Measurements from ENCODE around the gene C5orf34. TPM values are rescaled to one million over a fixed set of nuclear protein-coding genes. Genes with fewer than 3 reads are reported as not detected.
"Not testable (repeated sequence)": the region's sequence is repeated elsewhere in the genome, so short reads cannot be mapped to it uniquely, and the experiment has no call there.

Gene C5orf34
- total RNA-seq, 1 donor from 2014 or later, result 6.3 TPM

DNA sequence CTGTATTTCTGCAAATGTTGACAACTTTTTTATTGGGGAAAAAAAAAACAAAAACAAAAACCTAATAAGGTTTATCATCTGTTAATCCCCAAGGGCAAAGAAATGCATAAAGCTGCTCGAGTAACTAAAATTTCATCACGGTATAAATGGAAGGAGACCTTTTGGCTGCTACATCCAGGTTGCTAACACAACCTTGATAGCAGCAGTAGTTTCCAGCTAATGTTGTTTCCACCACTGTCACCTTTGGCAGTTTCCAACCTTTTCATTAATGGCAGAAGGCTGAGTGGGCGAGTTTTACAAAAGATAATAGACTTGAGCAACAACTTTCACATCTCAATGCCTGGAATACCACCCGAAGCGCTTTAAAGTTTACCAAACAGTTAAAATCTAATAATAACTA is 33.4 kb upstream of the C5orf34 start:
- no peaks in the 10 kb centered on the region for H3K9me3 Mint-ChIP-seq
- intact Hi-C loops (cut with micrococcal nuclease), result no loop called here
- H3K36me3 Mint-ChIP-seq (ENCODE audit: low read depth), result peaks cover 59% of the 10 kb centered on the region
- no peaks in the 10 kb centered on the region for H3K27me3 Mint-ChIP-seq (ENCODE audit: low read depth)
- no peak overlapping the region for H3K4me3 Mint-ChIP-seq (ENCODE audit: low read depth)
- H3K27ac Mint-ChIP-seq, result no peak overlapping the region
- peaks cover 18% of the 10 kb centered on the region for H3K4me1 Mint-ChIP-seq (ENCODE audit: low read depth)
- DNase-seq (ENCODE audit: low spot score), result no peak

DNA sequence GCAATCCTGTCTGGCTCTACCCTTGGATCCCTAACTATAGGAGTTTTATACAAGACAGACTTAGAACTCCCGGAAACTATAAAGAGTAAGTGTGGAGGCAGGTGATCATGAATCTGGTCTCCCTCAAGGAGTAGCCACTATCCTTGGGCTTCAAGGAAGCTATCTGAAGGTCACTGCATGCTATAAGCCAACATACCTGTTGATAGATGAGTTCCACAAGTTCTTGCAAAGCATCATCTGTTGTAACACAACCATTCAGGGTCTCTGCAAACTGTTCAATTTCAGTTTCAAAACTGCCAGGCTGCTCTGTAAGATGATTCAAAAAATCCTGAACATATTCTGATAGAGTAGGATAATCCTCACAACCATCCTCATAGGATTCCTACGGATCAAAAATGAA is 32.6 kb upstream of the C5orf34 start:
- no peak overlapping the region for H3K4me3 Mint-ChIP-seq (ENCODE audit: low read depth)
- no peaks in the 10 kb centered on the region for H3K27me3 Mint-ChIP-seq (ENCODE audit: low read depth)
- intact Hi-C loops (cut with micrococcal nuclease), result no loop called here
- DNase-seq (ENCODE audit: low spot score), result no peak
- no peaks in the 10 kb centered on the region for H3K9me3 Mint-ChIP-seq
- peaks cover 63% of the 10 kb centered on the region for H3K36me3 Mint-ChIP-seq (ENCODE audit: low read depth)
- H3K4me1 Mint-ChIP-seq (ENCODE audit: low read depth), result peaks cover 18% of the 10 kb centered on the region
- H3K27ac Mint-ChIP-seq, result no peak overlapping the region

GRCh38 chr5:43543434-43543833 is 28.5 kb upstream of the C5orf34 start:
- DNase-seq (ENCODE audit: low spot score), result no peak
- intact Hi-C loops (cut with micrococcal nuclease), result no loop called here
- Mint-ChIP-seq H3K27me3 (ENCODE audit: low read depth) (no peaks in the 10 kb centered on the region), H3K36me3 (ENCODE audit: low read depth) (peaks cover 71% of the 10 kb centered on the region), H3K27ac (no peak overlapping the region), H3K9me3 (no peaks in the 10 kb centered on the region), H3K4me3 (ENCODE audit: low read depth) (no peak overlapping the region), H3K4me1 (ENCODE audit: low read depth) (peaks cover 22% of the 10 kb centered on the region)

- no peak for DNase-seq (ENCODE audit: low spot score)
- no peaks in the 10 kb centered on the region for H3K27me3 Mint-ChIP-seq (ENCODE audit: low read depth)
- H3K27ac Mint-ChIP-seq, result no peak overlapping the region
- H3K36me3 Mint-ChIP-seq (ENCODE audit: low read depth), result peaks cover 58% of the 10 kb centered on the region
- intact Hi-C loops (cut with micrococcal nuclease), result no loop called here
- H3K9me3 Mint-ChIP-seq, result no peaks in the 10 kb centered on the region
- H3K4me1 Mint-ChIP-seq (ENCODE audit: low read depth), result peaks cover 16% of the 10 kb centered on the region
- H3K4me3 Mint-ChIP-seq (ENCODE audit: low read depth), result no peak overlapping the region
Measured at GRCh38 chr5:43540746-43541145, 25.8 kb upstream of the C5orf34 start.

DNA sequence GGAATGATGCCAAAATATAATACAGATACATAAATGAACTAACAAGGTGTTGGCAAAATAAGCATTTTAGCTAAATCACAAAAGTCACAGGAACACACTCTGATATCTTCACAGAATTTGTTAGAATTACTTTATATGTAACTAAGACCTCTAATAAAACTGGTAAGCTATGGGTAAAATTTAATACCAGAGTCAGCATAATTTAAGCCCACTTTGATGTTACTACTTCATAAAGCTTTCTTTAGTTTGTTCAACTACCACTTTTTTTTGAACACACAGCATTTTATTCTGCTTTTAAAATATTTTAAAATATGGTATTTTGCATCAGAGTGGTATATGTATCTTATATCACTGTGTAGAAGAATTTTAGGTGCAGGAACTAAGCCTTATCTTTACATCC is 22.0 kb upstream of the C5orf34 start:
- no peaks in the 10 kb centered on the region for H3K27me3 Mint-ChIP-seq (ENCODE audit: low read depth)
- peaks cover 25% of the 10 kb centered on the region for H3K4me1 Mint-ChIP-seq (ENCODE audit: low read depth)
- DNase-seq (ENCODE audit: low spot score), result no peak
- no peak overlapping the region for H3K27ac Mint-ChIP-seq
- H3K9me3 Mint-ChIP-seq, result no peaks in the 10 kb centered on the region
- H3K4me3 Mint-ChIP-seq (ENCODE audit: low read depth), result no peak overlapping the region
- intact Hi-C loops (cut with micrococcal nuclease), result no loop called here
- peaks cover 73% of the 10 kb centered on the region for H3K36me3 Mint-ChIP-seq (ENCODE audit: low read depth)

GRCh38 chr5:43533646-43534045 is 18.7 kb upstream of the C5orf34 start:
- intact Hi-C loops (cut with micrococcal nuclease), result no loop called here
- Mint-ChIP-seq H3K9me3 (no peaks in the 10 kb centered on the region), H3K36me3 (ENCODE audit: low read depth) (peaks cover 76% of the 10 kb centered on the region), H3K4me3 (ENCODE audit: low read depth) (no peak overlapping the region), H3K4me1 (ENCODE audit: low read depth) (peaks cover 18% of the 10 kb centered on the region), H3K27me3 (ENCODE audit: low read depth) (no peaks in the 10 kb centered on the region), H3K27ac (peak overlapping the region; percentile 26)
- DNase-seq (ENCODE audit: low spot score), result no peak

DNA sequence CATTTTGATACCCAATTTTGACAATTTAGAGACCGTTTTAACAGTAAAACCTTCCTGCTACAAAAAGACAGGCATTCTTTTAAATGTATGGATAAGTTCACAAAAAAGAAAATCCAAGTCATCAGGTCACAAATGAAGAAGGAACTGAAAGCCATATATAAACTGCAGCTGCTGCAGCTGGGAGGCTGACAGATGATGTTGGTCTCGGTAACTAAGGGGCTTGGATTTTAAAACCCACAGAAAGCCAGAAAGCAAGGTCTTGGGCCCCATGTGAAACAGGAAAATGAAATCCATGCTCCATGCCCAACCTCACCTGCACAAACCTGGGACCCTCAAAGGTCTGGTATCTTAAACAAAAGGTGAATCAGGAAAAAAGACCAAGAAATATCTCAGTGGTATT is 15.7 kb upstream of the C5orf34 start:
- H3K4me1 Mint-ChIP-seq (ENCODE audit: low read depth), result peaks cover 18% of the 10 kb centered on the region
- H3K9me3 Mint-ChIP-seq, result no peaks in the 10 kb centered on the region
- intact Hi-C loops (cut with micrococcal nuclease), result no loop called here

GRCh38 chr5:43523662-43524072 is 8.7 kb upstream of the C5orf34 start:
- DNase-seq (ENCODE audit: low spot score), result no peak
- H3K4me1 Mint-ChIP-seq (ENCODE audit: low read depth), result peaks cover 4% of the 10 kb centered on the region
- H3K27ac Mint-ChIP-seq, result no peak overlapping the region
- no peaks in the 10 kb centered on the region for H3K27me3 Mint-ChIP-seq (ENCODE audit: low read depth)
- intact Hi-C loops (cut with micrococcal nuclease), result no loop called here
- H3K4me3 Mint-ChIP-seq (ENCODE audit: low read depth), result no peak overlapping the region
- H3K9me3 Mint-ChIP-seq, result no peaks in the 10 kb centered on the region
- H3K36me3 Mint-ChIP-seq (ENCODE audit: low read depth), result peaks cover 45% of the 10 kb centered on the region

More for the DNA sequence above, 15.7 kb upstream of the C5orf34 start:
- Mint-ChIP-seq H3K27me3 (ENCODE audit: low read depth) (no peaks in the 10 kb centered on the region), H3K36me3 (ENCODE audit: low read depth) (peaks cover 77% of the 10 kb centered on the region), H3K4me3 (ENCODE audit: low read depth) (no peak overlapping the region), H3K27ac (no peak overlapping the region)
- no peak for DNase-seq (ENCODE audit: low spot score)

DNA sequence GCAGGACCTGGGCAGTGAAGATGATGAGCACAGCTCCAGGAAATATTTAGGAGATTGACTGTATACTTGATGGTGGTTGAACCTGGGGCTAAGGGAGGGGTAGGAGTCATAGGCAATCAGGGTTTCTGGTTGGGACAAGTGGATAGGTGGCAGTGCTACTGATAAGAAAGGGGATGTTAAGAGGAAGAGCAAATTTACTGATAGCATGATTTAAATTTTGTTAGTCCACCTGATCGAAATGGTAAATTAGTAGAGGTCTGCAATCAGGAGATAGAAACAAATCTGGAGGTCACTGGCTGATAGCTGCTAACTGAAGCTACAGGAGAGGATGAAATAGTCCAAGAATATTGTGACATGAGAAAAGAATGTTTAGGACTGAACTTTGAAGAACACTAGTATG is 5.7 kb upstream of the C5orf34 start:
- Mint-ChIP-seq H3K4me1 (ENCODE audit: low read depth) (peaks cover 10% of the 10 kb centered on the region), H3K27me3 (ENCODE audit: low read depth) (no peaks in the 10 kb centered on the region), H3K4me3 (ENCODE audit: low read depth) (no peak overlapping the region), H3K27ac (no peak overlapping the region), H3K36me3 (ENCODE audit: low read depth) (peaks cover 28% of the 10 kb centered on the region), H3K9me3 (no peaks in the 10 kb centered on the region)
- intact Hi-C loops (cut with micrococcal nuclease), result no loop called here
- no peak for DNase-seq (ENCODE audit: low spot score)

DNA sequence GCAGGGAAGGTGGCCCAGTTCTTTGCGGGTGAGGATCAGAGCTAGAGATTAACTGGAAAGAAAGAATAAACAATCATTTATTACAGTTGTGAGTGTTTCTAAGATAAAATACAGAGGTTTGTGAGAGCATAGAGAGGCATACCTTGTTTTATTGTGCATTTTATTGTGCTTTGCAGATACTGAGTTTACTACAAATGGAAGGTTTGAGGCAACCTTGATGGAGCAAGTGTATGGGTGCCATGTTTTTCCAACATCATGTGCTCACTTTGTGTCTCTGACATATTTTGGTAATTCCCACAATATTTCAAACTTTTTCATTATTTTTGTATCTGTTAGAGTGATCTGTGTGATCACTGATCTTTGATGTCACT is 715 bp upstream of the C5orf34 start:
- H3K27ac Mint-ChIP-seq, result peak overlapping the region; percentile 96
- H3K4me3 Mint-ChIP-seq (ENCODE audit: low read depth), result peak overlapping the region; percentile 92
- H3K36me3 Mint-ChIP-seq (ENCODE audit: low read depth), result peaks cover 13% of the 10 kb centered on the region
- DNase-seq (ENCODE audit: low spot score), result no peak
- intact Hi-C loops (cut with micrococcal nuclease), result loop anchor here (1.0 to 2.0 kb wide), 4 partner anchors 31 to 394 kb away; partner anchors contain the start of gene HMGCS1
- no peaks in the 10 kb centered on the region for H3K9me3 Mint-ChIP-seq
- peaks cover 32% of the 10 kb centered on the region for H3K4me1 Mint-ChIP-seq (ENCODE audit: low read depth)
- H3K27me3 Mint-ChIP-seq (ENCODE audit: low read depth), result no peaks in the 10 kb centered on the region

GRCh38 chr5:43514471-43514815 is 505 bp downstream of the C5orf34 start:
- peaks cover 13% of the 10 kb centered on the region for H3K36me3 Mint-ChIP-seq (ENCODE audit: low read depth)
- intact Hi-C loops (cut with micrococcal nuclease), result loop anchor here (2.0 kb wide), 1 partner anchor 202 kb away; the partner anchor contains the start of gene HMGCS1
- no peaks in the 10 kb centered on the region for H3K9me3 Mint-ChIP-seq
- H3K4me3 Mint-ChIP-seq (ENCODE audit: low read depth), result peak overlapping the region; percentile 92
- H3K27ac Mint-ChIP-seq, result peak overlapping the region; percentile 96
- DNase-seq (ENCODE audit: low spot score), result no peak
- H3K27me3 Mint-ChIP-seq (ENCODE audit: low read depth), result no peaks in the 10 kb centered on the region
- H3K4me1 Mint-ChIP-seq (ENCODE audit: low read depth), result peaks cover 34% of the 10 kb centered on the region

- intact Hi-C loops (cut with micrococcal nuclease), result loop anchor here (2.0 kb wide), 1 partner anchor 201 kb away; the partner anchor contains the start of gene HMGCS1
- peaks cover 14% of the 10 kb centered on the region for H3K36me3 Mint-ChIP-seq (ENCODE audit: low read depth)
- H3K9me3 Mint-ChIP-seq, result no peaks in the 10 kb centered on the region
- peak overlapping the region; percentile 96 for H3K27ac Mint-ChIP-seq
- H3K27me3 Mint-ChIP-seq (ENCODE audit: low read depth), result no peaks in the 10 kb centered on the region
- peaks cover 34% of the 10 kb centered on the region for H3K4me1 Mint-ChIP-seq (ENCODE audit: low read depth)
- no peak for DNase-seq (ENCODE audit: low spot score)
- H3K4me3 Mint-ChIP-seq (ENCODE audit: low read depth), result peak overlapping the region; percentile 92
Measured at GRCh38 chr5:43514025-43514424, 923 bp downstream of the C5orf34 start.

- H3K4me1 Mint-ChIP-seq (ENCODE audit: low read depth), result peaks cover 28% of the 10 kb centered on the region
- H3K27me3 Mint-ChIP-seq (ENCODE audit: low read depth); H3K4me3 Mint-ChIP-seq (ENCODE audit: low read depth); H3K27ac Mint-ChIP-seq; DNase-seq (ENCODE audit: low spot score); H3K9me3 Mint-ChIP-seq; intact Hi-C loops (cut with micrococcal nuclease): not testable (repeated sequence)
- peaks cover 24% of the 10 kb centered on the region for H3K36me3 Mint-ChIP-seq (ENCODE audit: low read depth)
Measured at GRCh38 chr5:43511062-43511461, 3.9 kb downstream of the C5orf34 start.

GRCh38 chr5:43498581-43498980 is 16.4 kb downstream of the C5orf34 start:
- no peak overlapping the region for H3K27ac Mint-ChIP-seq
- H3K9me3 Mint-ChIP-seq, result no peaks in the 10 kb centered on the region
- DNase-seq (ENCODE audit: low spot score), result no peak
- no peaks in the 10 kb centered on the region for H3K27me3 Mint-ChIP-seq (ENCODE audit: low read depth)
- peaks cover 35% of the 10 kb centered on the region for H3K36me3 Mint-ChIP-seq (ENCODE audit: low read depth)
- no peak overlapping the region for H3K4me3 Mint-ChIP-seq (ENCODE audit: low read depth)
- H3K4me1 Mint-ChIP-seq (ENCODE audit: low read depth), result peaks cover 2% of the 10 kb centered on the region
- intact Hi-C loops (cut with micrococcal nuclease), result no loop called here

Measured in activated T-helper 2 cell treated with anti-CD3 and anti-CD28 coated beads, Interferon-gamma antibody, Interleukin-2, Interleukin-4, amounts not matched to agents 10 μg/mL and 5 μg/mL and 100 μg/mL, durations not matched to agents 14 hours and 24 hours and 36 hours (primary cell).